NT2/D1 (cell line): ENCODE measurements around the gene BBOF1.
"Not testable (repeated sequence)": the region's sequence is repeated elsewhere in the genome, so short reads cannot be mapped to it uniquely, and the experiment has no call there.

Experiments used
- DNase-seq: peaks from one replicate; pipeline ENCODE4 v3.0.0-alpha.2; 2011; ENCODE audit warnings: low read depth, low spot score
- H3K27me3 ChIP-seq: 2 replicates; pipeline ENCODE4 v1.6.0; 2011; ENCODE audit warnings: mild to moderate bottlenecking; ENCODE audit not compliant: insufficient read length, insufficient read depth
- H3K36me3 ChIP-seq: 2 replicates; pipeline ENCODE4 v1.6.1; 2011; ENCODE audit warnings: mild to moderate bottlenecking, low read length, mixed read lengths; ENCODE audit not compliant: insufficient read depth, insufficient read length
- H3K4me1 ChIP-seq: 2 replicates; pipeline ENCODE4 v1.5.1; 2011; ENCODE audit not compliant: insufficient read depth, insufficient read length
- H3K4me3 ChIP-seq: 2 replicates; pipeline ENCODE4 v1.5.1; 2011; ENCODE audit warnings: low read depth; ENCODE audit not compliant: insufficient read length
- H3K9ac ChIP-seq: 2 replicates; pipeline ENCODE4 v1.6.0; 2011; ENCODE audit warnings: low read depth; ENCODE audit not compliant: insufficient read length
- H3K9me3 ChIP-seq: 2 replicates; pipeline ENCODE4 v1.5.1; 2011; ENCODE audit warnings: mild to moderate bottlenecking, low read length; ENCODE audit not compliant: insufficient read depth
- SUZ12 ChIP-seq: IDR thresholded peaks from 2 replicates; pipeline ENCODE4 v1.6.1; 2011; ENCODE audit not compliant: insufficient read length, insufficient read depth; ENCODE audit errors: extremely low read depth
- YY1 ChIP-seq: IDR thresholded peaks from 2 replicates; pipeline ENCODE4 v1.6.1; 2011; ENCODE audit not compliant: insufficient read length, insufficient read depth
- ZNF274 ChIP-seq: IDR thresholded peaks from 2 replicates; pipeline ENCODE4 v1.6.1; 2011; ENCODE audit warnings: mild to moderate bottlenecking, low read depth, low read length

Gene BBOF1

GRCh38 chr14:73995977-73996378, 23.2 kb upstream of the BBOF1 start:
- no peaks in the 10 kb centered on the region for H3K9me3 ChIP-seq
- TF ChIP-seq SUZ12 = no peak
- TF ChIP-seq YY1 = no peak
- no peak for TF ChIP-seq ZNF274
- H3K4me1 ChIP-seq = no peaks in the 10 kb centered on the region
- no peaks in the 10 kb centered on the region for H3K36me3 ChIP-seq
- no peak overlapping the region for H3K9ac ChIP-seq
- no peak for DNase-seq
- no peaks in the 10 kb centered on the region for H3K27me3 ChIP-seq
- H3K4me3 ChIP-seq = no peak overlapping the region

GRCh38 chr14:73996731-73997107, 22.4 kb upstream of the BBOF1 start:
- Histone ChIP-seq H3K9me3 (no peaks in the 10 kb centered on the region), H3K4me1 (no peaks in the 10 kb centered on the region), H3K4me3 (no peak overlapping the region), H3K27me3 (no peaks in the 10 kb centered on the region), H3K9ac (no peak overlapping the region), H3K36me3 (no peaks in the 10 kb centered on the region)
- no peak for TF ChIP-seq YY1
- DNase-seq = no peak

GRCh38 chr14:73997108-73997943, 21.8 kb upstream of the BBOF1 start:
- DNase-seq = no peak
- Histone ChIP-seq H3K4me1 (no peaks in the 10 kb centered on the region), H3K27me3 (no peaks in the 10 kb centered on the region), H3K4me3 (no peak overlapping the region), H3K36me3 (no peaks in the 10 kb centered on the region), H3K9me3 (no peaks in the 10 kb centered on the region), H3K9ac (no peak overlapping the region)
- TF ChIP-seq SUZ12 (no peak), YY1 (no peak), ZNF274 (no peak)

- Histone ChIP-seq H3K27me3 (no peaks in the 10 kb centered on the region), H3K9ac (no peak overlapping the region), H3K36me3 (no peaks in the 10 kb centered on the region), H3K4me1 (no peaks in the 10 kb centered on the region), H3K9me3 (no peaks in the 10 kb centered on the region), H3K4me3 (no peak overlapping the region)
- DNase-seq = no peak
- TF ChIP-seq YY1 (no peak), ZNF274 (no peak), SUZ12 (no peak)
Observed at GRCh38 chr14:73997944-73998447, 21.2 kb upstream of the BBOF1 start.

GRCh38 chr14:73998726-73999125, 20.4 kb upstream of the BBOF1 start:
- no peak for DNase-seq
- Histone ChIP-seq H3K36me3 (no peaks in the 10 kb centered on the region), H3K4me1 (no peaks in the 10 kb centered on the region), H3K4me3 (no peak overlapping the region), H3K9me3 (no peaks in the 10 kb centered on the region), H3K9ac (no peak overlapping the region), H3K27me3 (no peaks in the 10 kb centered on the region)
- no peak for TF ChIP-seq YY1
- no peak for TF ChIP-seq ZNF274
- no peak for TF ChIP-seq SUZ12

GRCh38 chr14:74005664-74006063, 13.5 kb upstream of the BBOF1 start:
- not testable (repeated sequence) for H3K27me3 ChIP-seq, H3K9ac ChIP-seq, DNase-seq, H3K4me3 ChIP-seq, H3K36me3 ChIP-seq, H3K4me1 ChIP-seq, H3K9me3 ChIP-seq

- H3K4me3 ChIP-seq = no peak overlapping the region
- H3K27me3 ChIP-seq = no peaks in the 10 kb centered on the region
- H3K4me1 ChIP-seq = no peaks in the 10 kb centered on the region
- no peak for DNase-seq
- H3K9me3 ChIP-seq = no peaks in the 10 kb centered on the region
- TF ChIP-seq ZNF274 = no peak
- TF ChIP-seq YY1 = no peak
- no peak for TF ChIP-seq SUZ12
- H3K36me3 ChIP-seq = peaks cover 24% of the 10 kb centered on the region
- no peak overlapping the region for H3K9ac ChIP-seq
Observed at GRCh38 chr14:74008843-74009499, 10.2 kb upstream of the BBOF1 start.
